Measurements from ENCODE around the gene MKX.

MKX gene

DNA sequence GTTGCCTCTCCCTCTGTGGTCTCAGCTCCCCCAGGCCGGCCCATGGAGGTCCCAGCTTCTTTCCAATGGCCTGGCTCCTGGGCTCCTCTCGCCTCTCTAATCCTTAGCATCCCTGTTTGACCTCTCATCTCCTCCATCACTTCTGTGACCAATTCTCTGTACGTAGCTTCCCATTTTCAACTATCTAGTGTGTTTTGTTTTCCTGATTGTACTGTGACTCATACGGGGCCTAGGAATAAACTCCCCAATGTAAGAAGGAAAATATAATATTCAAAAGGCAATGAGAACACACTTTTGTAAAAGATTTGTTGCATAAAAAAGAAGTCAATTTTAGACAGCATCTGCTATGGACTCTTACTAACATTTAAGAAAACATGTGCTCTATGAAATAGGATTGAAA is 90.3 kb downstream of the MKX start:
- no peak for DNase-seq (ENCODE audit: low read depth in 1 of 2, low spot score in 1 of 2)

- no peak for DNase-seq (ENCODE audit: low read depth in 1 of 2, low spot score in 1 of 2)
Observed at GRCh38 chr10:27654284-27654683, 91.3 kb downstream of the MKX start.

DNA sequence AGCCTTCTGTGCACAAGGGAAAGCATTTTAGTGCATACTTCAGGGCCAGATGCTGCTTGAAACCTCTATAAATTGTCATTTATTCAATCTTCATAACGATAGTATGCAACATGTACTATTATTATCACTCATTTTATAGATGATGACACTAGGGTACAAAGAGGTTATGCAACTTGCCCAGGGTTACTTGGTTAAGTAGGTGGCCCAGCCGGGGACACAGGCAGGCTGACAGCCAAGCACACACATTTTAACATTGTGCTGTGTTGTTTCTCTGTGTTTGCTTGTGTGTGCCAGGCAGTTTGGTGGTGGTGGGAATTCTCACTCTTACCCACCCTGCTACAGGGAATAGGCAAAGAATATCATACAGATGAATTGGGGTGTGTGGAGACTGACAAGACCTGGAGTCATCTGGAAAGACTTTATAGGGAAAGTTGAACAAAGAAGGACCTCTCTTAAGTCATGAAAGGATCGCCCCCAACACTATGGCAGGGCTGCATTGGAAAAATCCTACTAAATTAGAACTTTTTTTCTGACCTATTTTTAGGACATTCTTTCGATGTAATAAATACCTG is 98.9 kb downstream of the MKX start:
- no peak for DNase-seq (ENCODE audit: low read depth in 1 of 2, low spot score in 1 of 2)

GRCh38 chr10:27646194-27646593 is 99.4 kb downstream of the MKX start:
- no peak for DNase-seq (ENCODE audit: low read depth in 1 of 2, low spot score in 1 of 2)

DNA sequence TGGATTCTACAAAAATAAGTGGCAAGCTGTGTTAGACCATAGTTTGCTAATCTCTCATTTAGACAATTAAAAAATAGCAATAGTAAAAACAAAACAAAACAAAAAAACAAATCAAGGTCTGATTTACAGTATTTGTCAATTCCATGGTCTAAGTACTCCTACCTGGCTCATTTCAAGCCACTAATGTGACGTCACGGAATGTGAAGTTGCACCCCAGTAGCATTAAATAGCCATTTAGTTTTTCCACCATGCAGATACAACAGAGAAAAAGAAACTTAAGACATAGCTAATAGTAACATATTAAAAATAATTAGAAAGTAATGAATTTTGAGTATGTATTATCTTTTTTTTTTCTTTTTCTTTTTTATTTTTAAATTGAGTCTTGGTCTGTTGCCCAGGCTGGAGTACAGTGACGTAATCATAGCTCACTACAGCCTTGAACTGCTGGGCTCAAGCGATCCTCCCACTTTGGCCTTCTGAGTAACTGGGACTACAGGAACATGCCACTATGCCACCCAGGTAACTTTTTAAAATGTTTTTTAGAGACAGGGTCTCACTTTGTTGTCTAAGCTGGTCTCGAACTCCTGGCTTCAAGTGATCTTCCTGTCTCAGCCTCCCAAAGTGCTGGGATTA is 101.2 kb downstream of the MKX start:
- DNase-seq (ENCODE audit: low read depth in 1 of 2, low spot score in 1 of 2): no peak

GRCh38 chr10:27643301-27643700 is 102.3 kb downstream of the MKX start:
- DNase-seq (ENCODE audit: low read depth in 1 of 2, low spot score in 1 of 2): no peak

DNA sequence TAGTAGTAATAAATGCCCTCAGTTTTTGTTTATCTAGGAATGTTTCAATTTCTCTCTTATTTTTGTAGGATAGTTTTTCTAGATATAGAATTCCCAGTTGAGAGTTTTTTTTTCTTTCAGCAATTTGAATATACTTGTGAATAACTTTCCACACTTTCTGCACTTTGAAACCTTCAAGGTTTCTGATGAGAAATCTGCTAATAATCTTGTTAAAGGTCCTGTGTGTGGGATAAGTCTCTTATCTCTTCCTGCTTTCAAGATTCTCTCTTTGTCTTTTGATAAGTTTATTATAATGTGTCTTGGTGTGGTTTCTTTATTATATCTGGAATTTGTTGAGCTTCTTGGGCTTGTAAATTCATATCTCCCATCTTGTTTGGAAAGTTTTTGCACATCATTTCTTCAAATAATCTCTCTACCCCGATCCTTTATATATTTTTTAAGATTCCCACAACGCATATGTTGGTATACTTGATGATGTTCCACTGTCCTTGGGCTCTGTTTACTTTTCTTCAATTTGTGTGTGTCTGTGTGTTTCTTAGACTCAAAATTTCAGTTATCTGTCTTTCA is 103.5 kb downstream of the MKX start:
- DNase-seq (ENCODE audit: low read depth in 1 of 2, low spot score in 1 of 2): no peak

- DNase-seq (ENCODE audit: low read depth in 1 of 2, low spot score in 1 of 2): no peak
Observed at GRCh38 chr10:27638071-27638750, 107.4 kb downstream of the MKX start.

DNA sequence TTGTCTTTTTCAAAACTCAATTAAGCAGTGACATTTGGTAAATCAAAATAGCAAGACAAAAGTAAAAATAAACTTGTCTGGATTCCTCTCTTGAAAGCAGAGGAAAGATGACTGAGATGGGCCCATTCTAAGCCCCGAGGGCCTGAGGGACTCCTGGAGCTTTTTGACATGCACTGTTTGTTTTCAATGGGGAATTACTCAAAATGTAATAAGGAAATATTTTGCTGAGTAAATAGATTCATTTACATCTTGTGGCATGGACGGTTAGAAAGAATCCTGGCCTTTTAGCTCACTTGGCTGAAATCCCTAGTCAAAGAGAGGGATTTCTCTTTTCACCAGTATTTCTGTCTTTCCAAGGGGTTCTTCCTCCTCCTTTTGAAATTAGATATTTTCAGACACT is 108.0 kb downstream of the MKX start:
- no peak for DNase-seq (ENCODE audit: low read depth in 1 of 2, low spot score in 1 of 2)

- no peak for DNase-seq (ENCODE audit: low read depth in 1 of 2, low spot score in 1 of 2)
Observed at GRCh38 chr10:27636816-27637215, 108.8 kb downstream of the MKX start.

- no peak for DNase-seq (ENCODE audit: low read depth in 1 of 2, low spot score in 1 of 2)
Observed at GRCh38 chr10:27635699-27636270, 109.8 kb downstream of the MKX start.

GRCh38 chr10:27635290-27635689 is 110.3 kb downstream of the MKX start:
- no peak for DNase-seq (ENCODE audit: low read depth in 1 of 2, low spot score in 1 of 2)

DNA sequence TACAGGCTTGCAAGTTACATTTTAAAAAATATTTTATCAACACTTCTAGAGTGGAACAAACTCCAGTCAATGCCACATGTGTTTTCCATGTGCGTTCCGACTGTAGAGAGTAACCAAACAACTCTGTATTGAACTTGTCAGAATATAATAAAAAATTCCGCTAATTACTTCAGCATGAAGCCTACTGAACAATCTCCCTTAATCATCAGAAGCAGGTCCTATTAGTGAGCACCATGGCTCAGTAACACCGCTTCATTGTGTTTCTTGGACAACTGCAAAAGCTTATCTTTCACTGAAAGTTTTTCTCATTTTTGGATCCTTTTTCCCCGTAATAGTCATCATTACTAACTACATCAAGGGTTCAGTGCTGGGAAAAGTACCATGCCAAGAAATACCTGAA is 117.0 kb downstream of the MKX start:
- DNase-seq (ENCODE audit: low read depth in 1 of 2, low spot score in 1 of 2): no peak

- DNase-seq (ENCODE audit: low read depth in 1 of 2, low spot score in 1 of 2): no peak
Observed at GRCh38 chr10:27626890-27627289, 118.7 kb downstream of the MKX start.

DNA sequence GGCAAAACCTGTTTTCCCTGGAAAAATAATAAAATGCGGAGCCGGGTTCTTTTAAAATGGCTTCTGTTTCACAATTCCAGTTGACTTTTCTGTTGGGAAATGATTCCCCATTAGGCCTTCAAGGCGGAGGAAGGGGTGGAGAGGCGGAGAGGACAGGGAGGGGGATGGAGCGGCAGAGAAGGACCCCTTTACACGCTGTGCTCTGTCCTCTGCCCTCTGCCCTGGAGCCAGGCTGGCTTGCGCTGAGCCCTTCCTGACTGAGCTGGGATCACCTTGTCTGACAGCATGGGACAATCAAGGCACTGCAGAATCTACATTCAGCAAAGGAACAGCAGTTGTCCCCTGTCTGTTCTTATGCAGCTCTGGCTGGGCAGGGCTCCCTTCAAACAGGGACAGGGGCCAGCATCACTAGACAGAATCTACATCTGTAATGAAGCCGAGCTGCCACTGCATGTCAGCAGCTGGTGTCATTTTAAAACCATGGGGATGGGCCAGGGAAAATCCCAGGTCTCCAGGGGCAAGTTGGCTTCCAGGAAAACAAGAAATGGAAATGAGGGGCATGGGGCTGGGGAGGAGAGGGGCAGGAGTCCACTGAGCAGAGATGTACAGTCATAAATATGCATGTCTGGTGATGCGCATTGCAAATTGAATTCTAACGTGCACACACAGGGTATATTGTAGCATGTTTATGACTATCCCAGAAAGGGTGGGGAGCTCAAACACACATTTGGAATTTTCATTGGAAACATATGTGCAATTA is 120.0 kb downstream of the MKX start:
- no peak for DNase-seq (ENCODE audit: low read depth in 1 of 2, low spot score in 1 of 2)

DNA sequence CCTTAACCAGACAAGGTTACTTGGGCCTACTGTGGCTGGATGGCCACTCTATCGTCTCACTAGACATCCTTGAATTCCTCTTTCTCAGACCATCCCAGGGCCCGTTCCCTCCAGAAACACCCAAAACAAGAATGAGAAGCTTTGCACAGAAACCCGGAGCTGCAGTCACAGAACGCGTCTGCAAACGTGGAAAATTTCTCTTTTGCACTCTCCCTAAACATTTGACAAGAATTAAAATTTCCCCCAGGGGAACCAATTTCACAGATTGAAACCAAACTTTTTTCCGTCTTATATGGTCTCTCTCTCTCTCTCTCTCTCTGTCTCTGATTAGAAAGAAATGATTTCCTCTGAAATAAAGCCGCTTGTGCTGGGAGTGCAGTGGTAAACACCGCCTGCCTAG is 120.7 kb downstream of the MKX start:
- DNase-seq (ENCODE audit: low read depth in 1 of 2, low spot score in 1 of 2): no peak

Measured in stimulated activated CD4-positive, alpha-beta T cell treated with anti-CD3 and anti-CD28 coated beads, Interleukin-15, amount 100 ng/mL, for 1 hour (primary cell).